HepG2 (cell line): ENCODE data around the gene TNFRSF18. TPM values are rescaled to one million over a fixed set of nuclear protein-coding genes. Genes with fewer than 3 reads are reported as not detected.

Experiments used
- DMAP1 ChIP-seq: IDR thresholded peaks from 2 replicates; pipeline ENCODE4 v1.6.1; 2016
- DPF2 ChIP-seq: sonication (generic); formaldehyde crosslinking; IDR thresholded peaks from 2 replicates; pipeline ENCODE4 v1.4.0; 2020; ENCODE audit warnings: mild to moderate bottlenecking, low read depth, missing genetic modification reagents, borderline replicate concordance
- ETV6 ChIP-seq: sonication (generic); formaldehyde crosslinking; conservative IDR thresholded peaks from 2 replicates; pipeline ENCODE4 v1.4.0; 2020; ENCODE audit warnings: missing genetic modification reagents
- GMEB2 ChIP-seq: IDR thresholded peaks from 2 replicates; pipeline ENCODE4 v1.6.1; 2016; ENCODE audit warnings: missing biosample characterization, missing genetic modification reagents, low read depth
- GPN1 ChIP-seq: sonication (generic); formaldehyde crosslinking; IDR thresholded peaks from 2 replicates; pipeline ENCODE4 v1.5.1; 2020; ENCODE audit warnings: missing genetic modification reagents, borderline replicate concordance
- HNRNPLL ChIP-seq: fragments of 200-400 bp; formaldehyde crosslinking; IDR thresholded peaks from 2 replicates; pipeline ENCODE4 v1.6.1; 2017; ENCODE audit warnings: mild to moderate bottlenecking, low read depth, low read length; ENCODE audit not compliant: poor library complexity, severe bottlenecking
- JUNB ChIP-seq: sonication (generic); formaldehyde crosslinking; IDR thresholded peaks from 2 replicates; pipeline ENCODE4 v1.8.0; 2022; ENCODE audit warnings: missing genetic modification reagents, mild to moderate bottlenecking, borderline replicate concordance
- MED8 ChIP-seq: sonication (generic); formaldehyde crosslinking; IDR thresholded peaks from 2 replicates; pipeline ENCODE4 v1.8.1; 2023; ENCODE audit warnings: mild to moderate bottlenecking, missing genetic modification reagents; ENCODE audit not compliant: insufficient replicate concordance
- MEIS2 ChIP-seq: sonication (generic); formaldehyde crosslinking; IDR thresholded peaks from 2 replicates; pipeline ENCODE4 v1.9.0; 2021; ENCODE audit warnings: mild to moderate bottlenecking, missing genetic modification reagents
- MYC ChIP-seq: sonication (generic); formaldehyde crosslinking; IDR thresholded peaks from 2 replicates; pipeline ENCODE4 v1.9.0; 2021; ENCODE audit warnings: missing genetic modification reagents, borderline replicate concordance
- POGZ ChIP-seq: sonication (generic); formaldehyde crosslinking; IDR thresholded peaks from 2 replicates; pipeline ENCODE4 v1.4.0; 2020; ENCODE audit warnings: mild to moderate bottlenecking, missing genetic modification reagents
- POLR2A ChIP-seq, 2 experiments: IDR thresholded peaks; 2 replicates each; pipeline ENCODE4 v1.6.1; 2011; ENCODE audit warnings: low read depth in 2 of 2, low read length in 2 of 2, mild to moderate bottlenecking in 1 of 2, moderate library complexity in 1 of 2; ENCODE audit not compliant: insufficient read depth in 1 of 2
- RERE ChIP-seq: IDR thresholded peaks from 2 replicates; pipeline ENCODE4 v1.6.1; 2016; ENCODE audit warnings: low read depth, missing genetic modification reagents, missing compliant biosample characterization
- TEAD3 ChIP-seq: optimal IDR thresholded peaks from 2 replicates; pipeline ENCODE3; 2016; ENCODE audit warnings: borderline replicate concordance
- ZBTB2 ChIP-seq: sonication (generic); formaldehyde crosslinking; IDR thresholded peaks from 2 replicates; pipeline ENCODE4 v1.8.0; 2022; ENCODE audit warnings: low read depth, missing genetic modification reagents
- ZMAT3 ChIP-seq: sonication (generic); formaldehyde crosslinking; conservative IDR thresholded peaks from 2 replicates; pipeline ENCODE4 v1.7.0; 2021; ENCODE audit warnings: missing genetic modification reagents
- ZNF282 ChIP-seq: fragments of 450-650 bp; IDR thresholded peaks from 2 replicates; pipeline ENCODE4 v1.6.1; 2018; ENCODE audit not compliant: partially characterized antibody
- ZNF34 ChIP-seq: sonication (generic); formaldehyde crosslinking; IDR thresholded peaks from 2 replicates; pipeline ENCODE4 v1.4.0; 2020; ENCODE audit warnings: mild to moderate bottlenecking, missing genetic modification reagents, borderline replicate concordance
- ZNF879 ChIP-seq: sonication (generic); formaldehyde crosslinking; IDR thresholded peaks from 2 replicates; pipeline ENCODE4 v1.8.1; 2023; ENCODE audit warnings: missing genetic modification reagents
- ZUFSP ChIP-seq: sonication (generic); formaldehyde crosslinking; IDR thresholded peaks from 2 replicates; pipeline ENCODE4 v1.9.0; 2021; ENCODE audit warnings: missing genetic modification reagents, mild to moderate bottlenecking, borderline replicate concordance
- polyA plus RNA-seq, 8 experiments: library from polyadenylated mRNA; depleted of rRNA in 3 of 8; stranded (reverse) in 7 of 8; unstranded in 1 of 8; fragments of >200 nt; fragmentation: Illumina TruSeq in 4 of 8; extraction: Trizol in 4 of 8; gene quantifications; 2 replicates each; pipeline versions ENCODE4 v1.2.1 to v1.2.3, GENCODE V29; 2011 to 2016; ENCODE audit warnings: low read depth in 4 of 8, missing spikeins in 1 of 8, mixed read lengths in 1 of 8; ENCODE audit not compliant: insufficient read depth in 1 of 8
- total RNA-seq, 5 experiments: library from RNA; depleted of rRNA; stranded (reverse); fragments of >200 nt; fragmentation: Illumina TruSeq; extraction: Trizol; gene quantifications; 2 replicates each; pipeline ENCODE4 v1.2.3, GENCODE V29; 2016; ENCODE audit warnings: low read depth in 1 of 5

TNFRSF18 gene
- total and polyA plus RNA-seq, 2 of the 13 experiments (the other 11 are each of a cell fraction or from before 2014, with no cell fraction given): not detected

- TF ChIP-seq GPN1 (CRISPR knock-in tag): no peak
- no peak for TF ChIP-seq DPF2 (CRISPR knock-in tag)
- TF ChIP-seq POGZ (CRISPR knock-in tag): no peak
- no peak for TF ChIP-seq ZNF282
- TF ChIP-seq JUNB: no peak
- 0 out of 2 replicates have a peak, but pooled peaks have one; percentile 1 for TF ChIP-seq ZMAT3 (CRISPR knock-in tag)
- TF ChIP-seq DMAP1 (CRISPR knock-in tag): no peak
- TF ChIP-seq ZNF879 (CRISPR knock-in tag): no peak
- TF ChIP-seq MYC: no peak
- TF ChIP-seq HNRNPLL: peak; percentile 30
- TF ChIP-seq ZBTB2 (CRISPR knock-in tag): no peak
- peak in 1 of 2 experiments; percentile 65; a peak in 2 of 4 replicates for TF ChIP-seq POLR2A (IDR thresholded peaks at IDR 0.05; ENCODE audit: insufficient read depth in 1 of 2, low read depth in 2 of 2, low read length in 2 of 2)
- no peak for TF ChIP-seq ETV6 (CRISPR knock-in tag)
- peak; percentile 4 for TF ChIP-seq MED8 (CRISPR knock-in tag)
- TF ChIP-seq ZNF34 (CRISPR knock-in tag): no peak
- TF ChIP-seq GMEB2 (CRISPR knock-in tag): no peak
- TF ChIP-seq MEIS2: peak; percentile 43; the same call in 1 of the 2 replicates
- no peak for TF ChIP-seq ZUFSP (CRISPR knock-in tag)
- no peak for TF ChIP-seq RERE (CRISPR knock-in tag)
- TF ChIP-seq TEAD3 (CRISPR knock-in tag): peak; percentile 26
Measured at GRCh38 chr1:1164701-1165451, 41.5 kb downstream of the TNFRSF18 start (continued).
